HEK293 (cell line): Measurements from ENCODE around the gene PARD6G.

Experiments used
- CTCF ChIA-PET: fragments of 350-600 bp; formaldehyde crosslinking; extraction: SDS; loops from one replicate; lab custom pipeline; 2021; ENCODE audit warnings: antibody characterized with exemption; lab: Yijun Ruan, JAX
- POLR2A ChIA-PET: fragments of 300-600 bp; formaldehyde crosslinking; extraction: SDS; loops from one replicate; lab custom pipeline; 2020; ENCODE audit warnings: antibody characterized with exemption, inconsistent platforms; lab: Yijun Ruan, JAX
- H3K27ac ChIP-seq: fragments of 200-500 bp; sonication (Bioruptor generic); 2 replicates; pipeline ENCODE4 v1.5.1; 2014; ENCODE audit warnings: low read depth, low read length, control low read depth, inconsistent platforms; ENCODE audit errors: extremely low read depth
- H3K36me3 ChIP-seq, 2 experiments: fragments of 200-500 bp in 1 of 2; sonication (Bioruptor generic) in 1 of 2; 1 replicate in 1 of 2; 2 replicates in 1 of 2; pipeline ENCODE4 v1.5.1; 2014 to 2017; ENCODE audit warnings: inconsistent platforms in 2 of 2, low read length in 2 of 2; ENCODE audit not compliant: control insufficient read depth in 2 of 2, insufficient read depth in 1 of 2
- H3K4me1 ChIP-seq: fragments of 200-500 bp; sonication (Bioruptor generic); 2 replicates; pipeline ENCODE4 v1.5.1; 2014; ENCODE audit warnings: mild to moderate bottlenecking, low read length, inconsistent platforms; ENCODE audit not compliant: control insufficient read depth, insufficient read depth
- H3K4me3 ChIP-seq: 2 replicates; pipeline ENCODE4 v1.5.1; 2011; ENCODE audit warnings: low read depth, mild to moderate bottlenecking, control low read depth, low read length, moderate library complexity
- H3K9me3 ChIP-seq: fragments of 200-500 bp; sonication (Bioruptor generic); 2 replicates; pipeline ENCODE4 v1.5.1; 2014; ENCODE audit warnings: low read depth, low read length, inconsistent platforms; ENCODE audit not compliant: control insufficient read depth, insufficient read depth
- GLI4 ChIP-seq: fragments of 450-650 bp; formaldehyde crosslinking; IDR thresholded peaks from 2 replicates; pipeline ENCODE4 v1.5.1; 2016; ENCODE audit warnings: missing biosample characterization, missing genetic modification characterization
- HOXA7 ChIP-seq: sonication (generic); formaldehyde crosslinking; IDR thresholded peaks from 2 replicates; pipeline ENCODE4 v1.8.1; 2022; ENCODE audit warnings: missing genetic modification reagents, borderline replicate concordance
- INSM2 ChIP-seq: fragments of 450-650 bp; formaldehyde crosslinking; IDR thresholded peaks from 2 replicates; pipeline ENCODE4 v1.5.1; 2016; ENCODE audit warnings: missing biosample characterization, missing genetic modification characterization
- KLF10 ChIP-seq: fragments of 450-650 bp; IDR thresholded peaks from 2 replicates; pipeline ENCODE4 v1.5.1; 2018; ENCODE audit warnings: missing biosample characterization, mild to moderate bottlenecking, missing genetic modification characterization
- PATZ1 ChIP-seq: fragments of 450-650 bp; formaldehyde crosslinking; IDR thresholded peaks from 2 replicates; pipeline ENCODE4 v1.5.1; 2016; ENCODE audit warnings: missing biosample characterization, missing genetic modification characterization
- ZBTB7A ChIP-seq: fragments of 450-650 bp; formaldehyde crosslinking; IDR thresholded peaks from 2 replicates; pipeline ENCODE4 v1.5.1; 2016; ENCODE audit warnings: low read depth, missing biosample characterization, missing genetic modification characterization
- ZNF121 ChIP-seq: fragments of 450-650 bp; formaldehyde crosslinking; IDR thresholded peaks from 2 replicates; pipeline ENCODE4 v1.5.1; 2016; ENCODE audit warnings: missing biosample characterization, missing genetic modification characterization
- ZNF221 ChIP-seq: fragments of 450-650 bp; formaldehyde crosslinking; IDR thresholded peaks from 2 replicates; pipeline ENCODE4 v1.5.1; 2017; ENCODE audit warnings: missing biosample characterization, missing genetic modification characterization, borderline replicate concordance
- ZNF302 ChIP-seq: fragments of 450-650 bp; formaldehyde crosslinking; IDR thresholded peaks from 2 replicates; pipeline ENCODE4 v1.5.1; 2016; ENCODE audit warnings: missing biosample characterization, missing genetic modification characterization, low read depth
- ZNF398 ChIP-seq: fragments of 450-650 bp; formaldehyde crosslinking; IDR thresholded peaks from 2 replicates; pipeline ENCODE4 v1.5.1; 2017; ENCODE audit warnings: missing biosample characterization, missing genetic modification characterization
- ZNF404 ChIP-seq: fragments of 450-650 bp; formaldehyde crosslinking; IDR thresholded peaks from 2 replicates; pipeline ENCODE4 v1.5.1; 2017; ENCODE audit warnings: missing biosample characterization, missing genetic modification characterization
- ZNF514 ChIP-seq: fragments of 450-650 bp; formaldehyde crosslinking; IDR thresholded peaks from 2 replicates; pipeline ENCODE4 v1.5.1; 2016; ENCODE audit warnings: missing biosample characterization, missing genetic modification characterization
- ZNF596 ChIP-seq: fragments of 450-650 bp; IDR thresholded peaks from 2 replicates; pipeline ENCODE4 v1.5.0; 2018; ENCODE audit warnings: missing biosample characterization, mild to moderate bottlenecking, missing genetic modification characterization, moderate library complexity
- ZNF654 ChIP-seq: fragments of 450-650 bp; formaldehyde crosslinking; IDR thresholded peaks from 2 replicates; pipeline ENCODE4 v1.5.1; 2016; ENCODE audit warnings: low read depth, missing biosample characterization, missing genetic modification characterization
- ZNF701 ChIP-seq: fragments of 450-650 bp; formaldehyde crosslinking; IDR thresholded peaks from 2 replicates; pipeline ENCODE4 v1.5.1; 2016; ENCODE audit warnings: missing biosample characterization, missing genetic modification characterization
- ZNF76 ChIP-seq: fragments of 450-650 bp; formaldehyde crosslinking; IDR thresholded peaks from 2 replicates; pipeline ENCODE4; 2016; ENCODE audit warnings: low read depth, missing biosample characterization, missing genetic modification characterization, borderline replicate concordance
- ZSCAN23 ChIP-seq: fragments of 450-650 bp; formaldehyde crosslinking; IDR thresholded peaks from 2 replicates; pipeline ENCODE4 v1.5.1; 2016; ENCODE audit warnings: missing biosample characterization, missing genetic modification characterization
- ZSCAN4 ChIP-seq: fragments of 450-650 bp; formaldehyde crosslinking; IDR thresholded peaks from 2 replicates; pipeline ENCODE4 v1.5.1; 2017; ENCODE audit warnings: missing biosample characterization, missing genetic modification characterization

PARD6G gene

GRCh38 chr18:80176334-80177073 is 70.8 kb downstream of the PARD6G start:
- TF ChIP-seq ZNF302 (tag by site-specific recombination) (no peak), KLF10 (tag by site-specific recombination) (no peak), GLI4 (no peak), ZNF514 (tag by site-specific recombination) (no peak), ZSCAN23 (no peak), HOXA7 (CRISPR knock-in tag) (no peak), ZNF221 (tag by site-specific recombination) (no peak), ZNF404 (tag by site-specific recombination) (no peak), ZNF596 (tag by site-specific recombination) (no peak), ZNF121 (no peak), ZNF654 (tag by site-specific recombination) (no peak), ZNF701 (no peak), ZNF398 (tag by site-specific recombination) (no peak), INSM2 (tag by site-specific recombination) (no peak), PATZ1 (tag by site-specific recombination) (no peak), ZBTB7A (tag by site-specific recombination) (no peak), ZNF76 (tag by site-specific recombination) (no peak), ZSCAN4 (no peak)
- no peak overlapping the region for H3K4me3 ChIP-seq
- no peaks in the 10 kb centered on the region for H3K9me3 ChIP-seq
- no peaks in the 10 kb centered on the region for H3K36me3 ChIP-seq
- POLR2A ChIA-PET: no interaction called here
- no peak overlapping the region for H3K27ac ChIP-seq
- CTCF ChIA-PET: interaction anchor here (0.8 to 2.0 kb wide), 3 partner anchors 19 to 80 kb away, joined by 4 to 6 read pairs (median 4); no protein-coding TSS in a partner anchor
- H3K4me1 ChIP-seq: no peaks in the 10 kb centered on the region
